Measurements from ENCODE around the gene LRRIQ4. TPM values are rescaled to one million over a fixed set of nuclear protein-coding genes. Genes with fewer than 3 reads are reported as not detected.

The LRRIQ4 gene
- total RNA-seq, 2 donors from 2014 or later = 0.12 TPM; not detected in 1

- ATAC-seq (no peak), DNase-seq (no peak)
- intact Hi-C loops (cut with DNase I) = no loop called here
These were observed 68.0 kb downstream of the LRRIQ4 start for GRCh38 chr3:169880576-169881250.

GRCh38 chr3:169886671-169887070, 74.0 kb downstream of the LRRIQ4 start:
- DNase-seq = peak; percentile 80
- intact Hi-C loops (cut with DNase I) = no loop called here

More at GRCh38 chr3:169886671-169887070, 74.0 kb downstream of the LRRIQ4 start:
- peak; percentile 97 to 99 for ATAC-seq

Other genes starting within 250 kb of the LRRIQ4 start
- 10 to 100 TPM; 20.0 to 25.4 TPM for gene MECOM, start 149.2 kb upstream of the LRRIQ4 start, total RNA-seq
- 1 to 10 TPM; 1.7 to 7.2 TPM for gene TERC, start 47.8 kb upstream of the LRRIQ4 start, total RNA-seq
- 1 to 10 TPM; 1.6 to 2.5 TPM for gene ACTRT3, start 43.3 kb upstream of the LRRIQ4 start, total RNA-seq
- 10 to 100 TPM; 13.0 to 13.8 TPM for gene MYNN, start 39.5 kb upstream of the LRRIQ4 start, total RNA-seq
- gene LRRC34, start within 50 bp of the LRRIQ4 start, total RNA-seq = 1 to 10 TPM; 2.1 to 2.7 TPM
- gene LRRC31, start 57.1 kb downstream of the LRRIQ4 start, total RNA-seq = not detected
- gene SAMD7, start 98.7 kb downstream of the LRRIQ4 start, total RNA-seq = not detected
- gene SEC62, start 153.9 kb downstream of the LRRIQ4 start, total RNA-seq = 100 to 1,000 TPM in 1 of 2 donors, 10 to 100 TPM in 1; 94.4 to 101 TPM
- gene GPR160, start 225.1 kb downstream of the LRRIQ4 start, total RNA-seq = 1 to 10 TPM; 1.3 to 1.6 TPM